Bone marrow (tissue), 2 donors: ENCODE data around the gene TFF3.

ENCODE experiments used
- DNase-seq, 2 donors: peaks; one replicate each; lab custom pipeline; 2025; lab: John Stamatoyannopoulos, UW

Gene TFF3

GRCh38 chr21:42346866-42347600 lies 31.8 kb upstream of the TFF3 start:
- no peak for DNase-seq

GRCh38 chr21:42346441-42346840 lies 31.2 kb upstream of the TFF3 start:
- DNase-seq = no peak

GRCh38 chr21:42344631-42345030 lies 29.4 kb upstream of the TFF3 start:
- no peak for DNase-seq

GRCh38 chr21:42343963-42344510 lies 28.8 kb upstream of the TFF3 start:
- no peak for DNase-seq

GRCh38 chr21:42343556-42343955 lies 28.3 kb upstream of the TFF3 start:
- no peak for DNase-seq

GRCh38 chr21:42343101-42343500 lies 27.9 kb upstream of the TFF3 start:
- no peak for DNase-seq

GRCh38 chr21:42341776-42342542 lies 26.8 kb upstream of the TFF3 start:
- DNase-seq = no peak

GRCh38 chr21:42340187-42341050 lies 25.2 kb upstream of the TFF3 start:
- no peak for DNase-seq

- DNase-seq = no peak
These were observed 23.8 kb upstream of the TFF3 start for GRCh38 chr21:42338729-42339715.

- peak; percentile 7 to 39 for DNase-seq
These were observed 22.9 kb upstream of the TFF3 start for GRCh38 chr21:42337830-42338728.

GRCh38 chr21:42337276-42337675 lies 22.1 kb upstream of the TFF3 start:
- no peak for DNase-seq

GRCh38 chr21:42336054-42336453 lies 20.8 kb upstream of the TFF3 start:
- DNase-seq = no peak

GRCh38 chr21:42332557-42333317 lies 17.5 kb upstream of the TFF3 start:
- DNase-seq = no peak

- no peak for DNase-seq
These were observed 16.5 kb upstream of the TFF3 start for GRCh38 chr21:42331660-42332059.

GRCh38 chr21:42330380-42331371 lies 15.5 kb upstream of the TFF3 start:
- no peak for DNase-seq

GRCh38 chr21:42324896-42325295 lies 9.7 kb upstream of the TFF3 start:
- DNase-seq = no peak

- no peak for DNase-seq
These were observed 6.6 kb upstream of the TFF3 start for GRCh38 chr21:42321845-42322244.

- DNase-seq = no peak
These were observed 6.0 kb upstream of the TFF3 start for GRCh38 chr21:42321231-42321630.
